ENCODE data around the gene TSPO. TPM values are rescaled to one million over a fixed set of nuclear protein-coding genes. Genes with fewer than 3 reads are reported as not detected.
A peak's percentile ranks its signal among the peaks of the same experiment; 100 is the strongest.

The TSPO gene
- total and polyA plus RNA-seq, 9 of the 15 experiments (the other 6 are each of a cell fraction or from before 2014, with no cell fraction given) = 4.9 to 126 (median 25.3) TPM

DNA sequence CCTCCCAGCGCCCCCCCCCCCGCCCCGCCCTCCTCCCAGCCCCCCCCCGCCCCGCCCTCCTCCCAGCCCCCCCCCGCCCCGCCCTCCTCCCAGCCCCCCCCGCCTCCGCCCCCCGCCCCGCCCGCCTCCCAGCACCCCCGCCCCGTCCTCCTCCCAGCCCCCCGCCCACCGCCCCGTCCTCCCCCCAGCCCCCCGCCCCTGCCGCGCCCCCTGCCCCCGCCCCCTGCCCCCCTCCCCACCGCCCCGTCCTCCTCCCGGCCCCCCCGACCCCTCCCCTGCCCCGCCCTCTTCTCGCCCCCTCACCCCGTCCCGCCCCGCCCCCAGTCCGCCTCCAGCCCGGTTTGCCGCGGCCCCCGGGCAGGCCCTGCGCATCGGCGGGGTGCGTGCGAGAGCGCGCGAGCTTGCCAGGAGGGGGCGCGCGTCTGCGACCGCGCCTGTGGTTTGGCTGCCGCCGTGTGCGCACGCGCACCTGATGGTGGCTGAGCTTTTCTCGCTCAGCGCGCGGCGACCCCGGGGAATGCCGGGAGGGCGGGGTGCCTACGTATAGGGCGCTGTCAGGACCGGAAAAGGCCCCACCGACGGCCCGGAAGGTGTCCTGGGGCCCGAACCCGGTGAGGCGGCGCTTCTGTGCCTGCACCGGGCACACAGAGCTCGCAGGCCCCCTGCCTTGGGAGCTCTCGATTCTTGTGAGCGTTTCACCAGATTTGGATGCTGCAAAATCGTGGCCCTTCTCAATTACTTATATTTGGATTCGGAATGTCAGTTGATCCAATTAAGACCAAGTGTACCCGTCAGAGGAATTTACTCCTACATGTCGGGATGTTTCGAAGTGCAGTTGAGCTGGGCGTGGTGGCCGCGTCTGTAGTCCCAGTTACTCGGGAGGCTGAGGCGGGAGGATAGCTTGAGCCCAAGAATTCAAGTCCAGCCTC lies 36.1 kb downstream of the TSPO start (continued):
- TF ChIP-seq FIP1L1 (IDR thresholded peaks at IDR 0.05; ENCODE audit: low read depth, low read length, poor library complexity, severe bottlenecking) = peak; percentile 32
- TF ChIP-seq SP2 (IDR thresholded peaks at IDR 0.05; ENCODE audit: extremely low read depth, low read depth, low read length, poor library complexity, severe bottlenecking) = no peak
- TF ChIP-seq GTF2A2 (tag; IDR thresholded peaks at IDR 0.05) = no peak
- 0 out of 2 replicates have a peak, but pooled peaks have one; percentile 44 for TF ChIP-seq GTF2F1 (IDR thresholded peaks at IDR 0.05; ENCODE audit: low read depth, low read length)
- TF ChIP-seq CBX3 (IDR thresholded peaks at IDR 0.05; ENCODE audit: borderline replicate concordance in 1 of 2, low read length in 2 of 2) = peak in 1 of 2 experiments; percentile 34; a peak in 1 of 3 replicates
- TF ChIP-seq XRCC3 (IDR thresholded peaks at IDR 0.05) = no peak
- TF ChIP-seq POLR2H (tag; IDR thresholded peaks at IDR 0.05; ENCODE audit: low read depth) = peak; percentile 88
- TF ChIP-seq RB1 (IDR thresholded peaks at IDR 0.05; ENCODE audit: low read depth) = peak; percentile 89
- peak; percentile 88 for TF ChIP-seq GABPB1 (CRISPR knock-in tag; IDR thresholded peaks at IDR 0.05)
- peak; percentile 79 for TF ChIP-seq ELF1 (tag; IDR thresholded peaks at IDR 0.05)
- TF ChIP-seq CEBPG (CRISPR knock-in tag; IDR thresholded peaks at IDR 0.05) = no peak
- TF ChIP-seq CEBPG (tag; conservative IDR thresholded peaks at IDR 0.05 in 1 of 2, IDR thresholded peaks at IDR 0.05 in 1 of 2) = no peak
- TF ChIP-seq, protein P1, sequence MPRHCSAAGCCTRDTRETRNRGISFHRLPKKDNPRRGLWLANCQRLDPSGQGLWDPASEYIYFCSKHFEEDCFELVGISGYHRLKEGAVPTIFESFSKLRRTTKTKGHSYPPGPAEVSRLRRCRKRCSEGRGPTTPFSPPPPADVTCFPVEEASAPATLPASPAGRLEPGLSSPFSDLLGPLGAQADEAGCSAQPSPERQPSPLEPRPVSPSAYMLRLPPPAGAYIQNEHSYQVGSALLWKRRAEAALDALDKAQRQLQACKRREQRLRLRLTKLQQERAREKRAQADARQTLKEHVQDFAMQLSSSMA (CRISPR knock-in tag; IDR thresholded peaks at IDR 0.05) = no peak
- TF ChIP-seq, protein P2, sequence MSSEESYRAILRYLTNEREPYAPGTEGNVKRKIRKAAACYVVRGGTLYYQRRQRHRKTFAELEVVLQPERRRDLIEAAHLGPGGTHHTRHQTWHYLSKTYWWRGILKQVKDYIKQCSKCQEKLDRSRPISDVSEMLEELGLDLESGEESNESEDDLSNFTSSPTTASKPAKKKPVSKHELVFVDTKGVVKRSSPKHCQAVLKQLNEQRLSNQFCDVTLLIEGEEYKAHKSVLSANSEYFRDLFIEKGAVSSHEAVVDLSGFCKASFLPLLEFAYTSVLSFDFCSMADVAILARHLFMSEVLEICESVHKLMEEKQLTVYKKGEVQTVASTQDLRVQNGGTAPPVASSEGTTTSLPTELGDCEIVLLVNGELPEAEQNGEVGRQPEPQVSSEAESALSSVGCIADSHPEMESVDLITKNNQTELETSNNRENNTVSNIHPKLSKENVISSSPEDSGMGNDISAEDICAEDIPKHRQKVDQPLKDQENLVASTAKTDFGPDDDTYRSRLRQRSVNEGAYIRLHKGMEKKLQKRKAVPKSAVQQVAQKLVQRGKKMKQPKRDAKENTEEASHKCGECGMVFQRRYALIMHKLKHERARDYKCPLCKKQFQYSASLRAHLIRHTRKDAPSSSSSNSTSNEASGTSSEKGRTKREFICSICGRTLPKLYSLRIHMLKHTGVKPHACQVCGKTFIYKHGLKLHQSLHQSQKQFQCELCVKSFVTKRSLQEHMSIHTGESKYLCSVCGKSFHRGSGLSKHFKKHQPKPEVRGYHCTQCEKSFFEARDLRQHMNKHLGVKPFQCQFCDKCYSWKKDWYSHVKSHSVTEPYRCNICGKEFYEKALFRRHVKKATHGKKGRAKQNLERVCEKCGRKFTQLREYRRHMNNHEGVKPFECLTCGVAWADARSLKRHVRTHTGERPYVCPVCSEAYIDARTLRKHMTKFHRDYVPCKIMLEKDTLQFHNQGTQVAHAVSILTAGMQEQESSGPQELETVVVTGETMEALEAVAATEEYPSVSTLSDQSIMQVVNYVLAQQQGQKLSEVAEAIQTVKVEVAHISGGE (CRISPR knock-in tag; IDR thresholded peaks at IDR 0.05) = peak; percentile 65 to 97 (median 85); a peak in 5 of 6 replicates
- TF ChIP-seq TRIM24 (IDR thresholded peaks at IDR 0.05) = peak in 1 of 2 experiments; percentile 80; a peak in 2 of 4 replicates
- TF ChIP-seq ZNF395 (CRISPR knock-in tag; IDR thresholded peaks at IDR 0.05) = no peak
- peak; percentile 23 for TF ChIP-seq U2AF1 (optimal IDR thresholded peaks at IDR 0.05; ENCODE audit: low read depth, low read length)
- TF ChIP-seq OTX1 (CRISPR knock-in tag; IDR thresholded peaks at IDR 0.05) = no peak
- peak; percentile 76 for TF ChIP-seq ATF7 (IDR thresholded peaks at IDR 0.05)
- peak; percentile 60 for TF ChIP-seq TBP (optimal IDR thresholded peaks at IDR 0.05; ENCODE audit: low read depth, low read length)
- TF ChIP-seq RAD21 (CRISPR knock-in tag; conservative IDR thresholded peaks at IDR 0.05 in 1 of 2, IDR thresholded peaks at IDR 0.05 in 1 of 2) = peak in 1 of 2 experiments; percentile 35; a peak in 2 of 4 replicates
- peak; percentile 76 for TF ChIP-seq ZNF143 (CRISPR knock-in tag; IDR thresholded peaks at IDR 0.05)
